ENCODE measurements around the gene ATP11A.

- no peak for TF ChIP-seq CTCF (IDR thresholded peaks at IDR 0.05)
- TF ChIP-seq EP300 (IDR thresholded peaks at IDR 0.05), result no peak
- no peak for TF ChIP-seq POLR2A (IDR thresholded peaks at IDR 0.05)
Measured at GRCh38 chr13:112852392-112852791, 162.6 kb downstream of the ATP11A start.

All from sigmoid colon (tissue), 4 donors.